Activated T-cell treated with anti-CD3 and anti-CD28 coated beads, Interleukin-2, amount 50 U/mL, for 24 hours (primary cell): Measurements from ENCODE around the gene HEBP2.

Experiments used
- DNase-seq: peaks from one replicate; pipeline ENCODE4 v3.0.0-alpha.2; 2020
- H3K27ac Mint-ChIP-seq: 2 replicates; pipeline ENCODE4 v1.8.0; 2020; ENCODE audit warnings: mild to moderate bottlenecking, mixed read lengths
- H3K27me3 Mint-ChIP-seq: 2 replicates; pipeline ENCODE4 v1.8.0; 2020; ENCODE audit warnings: mixed read lengths
- H3K36me3 Mint-ChIP-seq: 2 replicates; pipeline ENCODE4 v1.8.0; 2020; ENCODE audit warnings: low read depth, mixed read lengths
- H3K4me1 Mint-ChIP-seq: 2 replicates; pipeline ENCODE4 v1.8.0; 2020; ENCODE audit warnings: low read depth, mixed read lengths
- H3K4me3 Mint-ChIP-seq: 2 replicates; pipeline ENCODE4 v1.8.0; 2020; ENCODE audit warnings: mild to moderate bottlenecking, moderate library complexity, mixed read lengths
- H3K9me3 Mint-ChIP-seq: 2 replicates; pipeline ENCODE4 v1.8.0; 2020; ENCODE audit warnings: mixed read lengths

HEBP2 gene

GRCh38 chr6:138443979-138444378 is 40.0 kb downstream of the HEBP2 start:
- no peak for DNase-seq
- Mint-ChIP-seq H3K4me1 (no peaks in the 10 kb centered on the region), H3K4me3 (no peak overlapping the region), H3K27me3 (no peaks in the 10 kb centered on the region), H3K36me3 (no peaks in the 10 kb centered on the region), H3K9me3 (no peaks in the 10 kb centered on the region), H3K27ac (no peak overlapping the region)

- no peak overlapping the region for H3K27ac Mint-ChIP-seq
These were observed 42.8 kb downstream of the HEBP2 start for GRCh38 chr6:138446821-138447220.

GRCh38 chr6:138450445-138450844 is 46.4 kb downstream of the HEBP2 start:
- H3K36me3 Mint-ChIP-seq, result no peaks in the 10 kb centered on the region
- H3K27me3 Mint-ChIP-seq, result no peaks in the 10 kb centered on the region
- peaks cover 9% of the 10 kb centered on the region for H3K4me1 Mint-ChIP-seq
- H3K4me3 Mint-ChIP-seq, result no peak overlapping the region
- no peak for DNase-seq
- H3K27ac Mint-ChIP-seq, result no peak overlapping the region
- H3K9me3 Mint-ChIP-seq, result no peaks in the 10 kb centered on the region

More at GRCh38 chr6:138446821-138447220, 42.8 kb downstream of the HEBP2 start:
- Mint-ChIP-seq H3K4me3 (no peak overlapping the region), H3K9me3 (no peaks in the 10 kb centered on the region), H3K4me1 (no peaks in the 10 kb centered on the region), H3K27me3 (no peaks in the 10 kb centered on the region), H3K36me3 (no peaks in the 10 kb centered on the region)
- no peak for DNase-seq

- H3K27ac Mint-ChIP-seq, result no peak overlapping the region
- no peak for DNase-seq
- no peaks in the 10 kb centered on the region for H3K36me3 Mint-ChIP-seq
- H3K4me1 Mint-ChIP-seq, result peaks cover 15% of the 10 kb centered on the region
- no peaks in the 10 kb centered on the region for H3K9me3 Mint-ChIP-seq
- no peaks in the 10 kb centered on the region for H3K27me3 Mint-ChIP-seq
- H3K4me3 Mint-ChIP-seq, result no peak overlapping the region
These were observed 47.0 kb downstream of the HEBP2 start for GRCh38 chr6:138451043-138451442.

- H3K9me3 Mint-ChIP-seq, result no peaks in the 10 kb centered on the region
- peaks cover 23% of the 10 kb centered on the region for H3K4me1 Mint-ChIP-seq
- DNase-seq, result peak; percentile 37
- H3K4me3 Mint-ChIP-seq, result no peak overlapping the region
- peak overlapping the region; percentile 18 for H3K27ac Mint-ChIP-seq
- H3K36me3 Mint-ChIP-seq, result no peaks in the 10 kb centered on the region
- no peaks in the 10 kb centered on the region for H3K27me3 Mint-ChIP-seq
These were observed 51.1 kb downstream of the HEBP2 start for GRCh38 chr6:138454981-138455706.

GRCh38 chr6:138455746-138456400 is 51.9 kb downstream of the HEBP2 start:
- DNase-seq, result no peak
- no peaks in the 10 kb centered on the region for H3K27me3 Mint-ChIP-seq
- peaks cover 23% of the 10 kb centered on the region for H3K4me1 Mint-ChIP-seq
- no peaks in the 10 kb centered on the region for H3K9me3 Mint-ChIP-seq
- no peak overlapping the region for H3K4me3 Mint-ChIP-seq
- H3K36me3 Mint-ChIP-seq, result no peaks in the 10 kb centered on the region
- H3K27ac Mint-ChIP-seq, result peak overlapping the region; percentile 18

GRCh38 chr6:138456401-138456790 is 52.4 kb downstream of the HEBP2 start:
- Mint-ChIP-seq H3K4me3 (no peak overlapping the region), H3K27ac (no peak overlapping the region), H3K27me3 (no peaks in the 10 kb centered on the region), H3K36me3 (no peaks in the 10 kb centered on the region), H3K4me1 (peaks cover 23% of the 10 kb centered on the region), H3K9me3 (no peaks in the 10 kb centered on the region)
- DNase-seq, result no peak

GRCh38 chr6:138461647-138462046 is 57.6 kb downstream of the HEBP2 start:
- no peak overlapping the region for H3K4me3 Mint-ChIP-seq
- no peaks in the 10 kb centered on the region for H3K27me3 Mint-ChIP-seq
- H3K27ac Mint-ChIP-seq, result no peak overlapping the region
- peaks cover 6% of the 10 kb centered on the region for H3K4me1 Mint-ChIP-seq
- no peaks in the 10 kb centered on the region for H3K9me3 Mint-ChIP-seq
- DNase-seq, result no peak
- H3K36me3 Mint-ChIP-seq, result no peaks in the 10 kb centered on the region

- Mint-ChIP-seq H3K27me3 (no peaks in the 10 kb centered on the region), H3K9me3 (no peaks in the 10 kb centered on the region), H3K4me3 (no peak overlapping the region), H3K36me3 (no peaks in the 10 kb centered on the region), H3K27ac (no peak overlapping the region), H3K4me1 (peaks cover 3% of the 10 kb centered on the region)
- DNase-seq, result no peak
These were observed 60.1 kb downstream of the HEBP2 start for GRCh38 chr6:138464085-138464484.

GRCh38 chr6:138465007-138465645 is 61.1 kb downstream of the HEBP2 start:
- Mint-ChIP-seq H3K9me3 (no peaks in the 10 kb centered on the region), H3K4me1 (peaks cover 3% of the 10 kb centered on the region), H3K27me3 (no peaks in the 10 kb centered on the region), H3K27ac (no peak overlapping the region), H3K4me3 (no peak overlapping the region), H3K36me3 (no peaks in the 10 kb centered on the region)
- no peak for DNase-seq

- no peak for DNase-seq
- peaks cover 3% of the 10 kb centered on the region for H3K4me1 Mint-ChIP-seq
- no peaks in the 10 kb centered on the region for H3K36me3 Mint-ChIP-seq
- H3K27ac Mint-ChIP-seq, result no peak overlapping the region
- H3K4me3 Mint-ChIP-seq, result no peak overlapping the region
- H3K27me3 Mint-ChIP-seq, result no peaks in the 10 kb centered on the region
- no peaks in the 10 kb centered on the region for H3K9me3 Mint-ChIP-seq
These were observed 63.9 kb downstream of the HEBP2 start for GRCh38 chr6:138467901-138468300.

- peaks cover 3% of the 10 kb centered on the region for H3K4me1 Mint-ChIP-seq
- H3K27ac Mint-ChIP-seq, result no peak overlapping the region
- H3K4me3 Mint-ChIP-seq, result no peak overlapping the region
- no peaks in the 10 kb centered on the region for H3K36me3 Mint-ChIP-seq
- H3K27me3 Mint-ChIP-seq, result no peaks in the 10 kb centered on the region
- DNase-seq, result no peak
- no peaks in the 10 kb centered on the region for H3K9me3 Mint-ChIP-seq
These were observed 64.4 kb downstream of the HEBP2 start for GRCh38 chr6:138468320-138469015.
